Kidney epithelial cell (primary cell): ENCODE measurements around the gene PRKCA. TPM values are rescaled to one million over a fixed set of nuclear protein-coding genes. Genes with fewer than 3 reads are reported as not detected.

Source experiments
- DNase-seq: peaks from one replicate; pipeline ENCODE4 v3.0.0-alpha.2; 2010; ENCODE audit warnings: low read depth
- H3K27me3 ChIP-seq: 2 replicates; pipeline ENCODE4 v1.6.0; 2011; ENCODE audit warnings: low read length; ENCODE audit not compliant: control insufficient read depth, insufficient read depth
- H3K36me3 ChIP-seq: 2 replicates; pipeline ENCODE4 v1.5.1; 2011; ENCODE audit warnings: low read length; ENCODE audit not compliant: control insufficient read depth, insufficient read depth
- H3K4me3 ChIP-seq: 2 replicates; pipeline ENCODE4 v1.5.1; 2011; ENCODE audit warnings: low read depth, mild to moderate bottlenecking, control low read depth, low read length
- total RNA-seq: library from RNA; depleted of rRNA; stranded (reverse); fragments of >200 nt; gene quantifications from 2 replicates; pipeline ENCODE4 v1.2.3, GENCODE V29; 2015
- TF ChIP-seq, protein P1 (sequence below): IDR thresholded peaks from 2 replicates; pipeline ENCODE4 v1.5.1; 2011; ENCODE audit warnings: mild to moderate bottlenecking, moderate library complexity, low read length, control low read depth, inconsistent platforms; ENCODE audit not compliant: insufficient read depth, poor library complexity, severe bottlenecking

PRKCA gene
- total RNA-seq, 1 donor from 2014 or later: 5.7 TPM

DNA sequence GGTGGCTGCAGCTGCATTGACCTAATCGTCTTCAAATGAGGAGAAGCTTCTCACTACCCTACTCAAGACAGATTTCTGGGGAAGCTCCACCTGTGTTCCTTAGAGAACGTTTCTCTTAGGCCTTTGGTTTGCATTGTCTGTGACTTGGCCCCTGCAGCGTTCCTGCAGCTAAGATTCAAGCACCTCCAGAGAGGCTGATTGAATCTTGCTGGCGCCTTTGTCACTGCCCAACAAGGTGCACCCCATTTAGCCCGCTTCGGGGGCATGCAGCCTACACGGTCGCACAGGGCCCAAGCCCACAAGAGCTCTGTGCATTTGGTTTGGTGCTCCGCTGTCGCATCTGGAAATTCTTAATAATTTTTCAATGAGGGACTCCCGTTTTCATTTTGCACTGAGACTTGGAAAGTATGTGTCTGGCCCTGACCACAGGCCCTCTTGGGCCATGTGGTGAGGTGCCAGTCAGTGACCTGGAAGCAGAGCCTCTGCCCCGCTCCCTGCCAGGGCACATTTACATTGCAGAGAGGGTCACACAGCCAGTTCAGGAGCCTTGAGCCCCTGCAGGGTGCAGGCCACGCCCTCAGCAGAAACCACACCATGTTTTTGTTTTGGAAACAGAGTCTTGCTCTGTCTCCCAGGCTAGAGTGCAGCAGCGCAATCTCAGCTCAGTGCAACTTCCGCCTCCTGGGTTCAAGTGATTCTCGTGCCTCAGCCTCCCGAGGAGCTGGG, 481.4 kb downstream of the PRKCA start:
- DNase-seq: no peak
- no peaks in the 10 kb centered on the region for H3K27me3 ChIP-seq
- H3K4me3 ChIP-seq: no peak overlapping the region
- TF ChIP-seq, protein P1, sequence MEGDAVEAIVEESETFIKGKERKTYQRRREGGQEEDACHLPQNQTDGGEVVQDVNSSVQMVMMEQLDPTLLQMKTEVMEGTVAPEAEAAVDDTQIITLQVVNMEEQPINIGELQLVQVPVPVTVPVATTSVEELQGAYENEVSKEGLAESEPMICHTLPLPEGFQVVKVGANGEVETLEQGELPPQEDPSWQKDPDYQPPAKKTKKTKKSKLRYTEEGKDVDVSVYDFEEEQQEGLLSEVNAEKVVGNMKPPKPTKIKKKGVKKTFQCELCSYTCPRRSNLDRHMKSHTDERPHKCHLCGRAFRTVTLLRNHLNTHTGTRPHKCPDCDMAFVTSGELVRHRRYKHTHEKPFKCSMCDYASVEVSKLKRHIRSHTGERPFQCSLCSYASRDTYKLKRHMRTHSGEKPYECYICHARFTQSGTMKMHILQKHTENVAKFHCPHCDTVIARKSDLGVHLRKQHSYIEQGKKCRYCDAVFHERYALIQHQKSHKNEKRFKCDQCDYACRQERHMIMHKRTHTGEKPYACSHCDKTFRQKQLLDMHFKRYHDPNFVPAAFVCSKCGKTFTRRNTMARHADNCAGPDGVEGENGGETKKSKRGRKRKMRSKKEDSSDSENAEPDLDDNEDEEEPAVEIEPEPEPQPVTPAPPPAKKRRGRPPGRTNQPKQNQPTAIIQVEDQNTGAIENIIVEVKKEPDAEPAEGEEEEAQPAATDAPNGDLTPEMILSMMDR: no peak
- no peaks in the 10 kb centered on the region for H3K36me3 ChIP-seq

DNA sequence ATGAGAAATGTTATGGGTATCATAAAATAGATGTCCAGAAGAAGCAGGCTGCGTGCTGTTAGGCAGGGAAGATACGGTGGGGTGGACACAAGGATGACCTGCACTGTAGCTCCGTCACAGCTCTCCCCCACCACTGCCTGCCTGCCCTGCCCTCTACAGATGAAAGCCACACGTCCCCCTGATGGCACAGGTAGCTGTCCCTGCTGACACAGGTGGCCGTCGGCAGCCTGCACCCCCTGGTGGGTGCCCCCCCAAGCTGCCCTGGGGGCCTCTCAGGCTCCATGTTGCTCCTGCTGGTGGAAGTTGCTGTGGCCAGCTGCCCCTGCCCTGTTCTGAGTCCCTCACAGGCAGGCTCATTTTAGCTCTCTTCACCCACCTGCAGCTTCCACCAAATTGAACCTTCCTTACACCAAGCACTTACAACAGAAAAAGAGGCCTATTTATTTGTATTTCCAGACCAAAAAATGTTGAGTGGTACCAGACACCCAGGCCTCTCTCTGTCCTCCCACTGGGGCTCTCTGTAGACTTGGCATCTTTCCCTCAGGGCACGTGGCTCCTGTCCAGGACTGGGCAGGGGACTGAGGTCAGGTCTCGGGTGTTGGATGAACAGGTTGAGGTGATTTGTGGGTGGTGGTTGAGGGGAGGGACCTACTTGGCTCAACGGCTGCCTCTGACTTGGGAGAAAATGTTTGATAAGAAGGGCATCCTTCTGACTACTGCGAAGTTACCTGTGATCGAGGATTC, 482.4 kb downstream of the PRKCA start:
- no peak for DNase-seq
- H3K4me3 ChIP-seq: no peak overlapping the region
- H3K27me3 ChIP-seq: no peaks in the 10 kb centered on the region
- TF ChIP-seq, protein P1: no peak
- no peaks in the 10 kb centered on the region for H3K36me3 ChIP-seq

DNA sequence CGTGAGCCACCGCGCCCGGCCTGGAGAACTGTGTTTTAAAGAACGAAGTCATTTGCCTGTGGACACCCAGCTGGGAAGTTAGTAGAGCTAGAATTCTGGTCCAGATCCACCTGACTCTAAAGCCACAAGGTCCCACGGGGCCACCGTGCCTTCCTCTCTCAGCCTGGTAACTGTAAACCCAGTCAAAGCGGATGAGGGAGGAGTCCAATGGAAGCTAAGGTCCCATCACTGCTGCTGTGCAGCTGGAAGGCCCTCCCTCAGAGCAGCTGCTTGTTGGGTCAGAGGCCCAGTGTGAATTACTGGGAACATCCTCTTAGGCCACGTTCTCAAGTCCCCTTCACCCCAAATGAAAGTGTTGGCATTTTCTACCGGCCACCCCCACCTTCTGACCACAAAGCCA, 483.7 kb downstream of the PRKCA start:
- Histone ChIP-seq H3K27me3 (no peaks in the 10 kb centered on the region), H3K36me3 (no peaks in the 10 kb centered on the region), H3K4me3 (no peak overlapping the region)
- DNase-seq: no peak
- TF ChIP-seq, protein P1: no peak

DNA sequence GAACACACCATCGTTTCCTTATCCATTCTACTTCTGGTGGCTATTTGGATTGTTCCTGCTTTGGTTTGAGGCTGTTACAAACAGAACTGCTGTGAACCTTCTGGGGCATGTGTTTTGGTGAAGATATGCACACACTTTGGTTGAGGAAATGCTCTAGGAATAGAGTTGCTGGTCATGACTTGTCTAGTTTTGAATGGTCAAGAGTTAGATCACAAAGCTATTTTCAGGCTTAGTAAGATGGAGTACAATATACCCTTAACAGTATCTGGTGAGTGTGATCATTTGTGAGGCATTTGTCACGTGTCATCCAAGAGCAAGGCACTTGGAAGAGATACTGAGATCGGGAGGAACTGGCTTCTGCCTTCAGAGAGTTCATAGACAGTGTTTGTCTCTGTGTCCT, 485.5 kb downstream of the PRKCA start:
- Histone ChIP-seq H3K36me3 (no peaks in the 10 kb centered on the region), H3K4me3 (no peak overlapping the region), H3K27me3 (no peaks in the 10 kb centered on the region)
- TF ChIP-seq, protein P1: no peak
- no peak for DNase-seq

DNA sequence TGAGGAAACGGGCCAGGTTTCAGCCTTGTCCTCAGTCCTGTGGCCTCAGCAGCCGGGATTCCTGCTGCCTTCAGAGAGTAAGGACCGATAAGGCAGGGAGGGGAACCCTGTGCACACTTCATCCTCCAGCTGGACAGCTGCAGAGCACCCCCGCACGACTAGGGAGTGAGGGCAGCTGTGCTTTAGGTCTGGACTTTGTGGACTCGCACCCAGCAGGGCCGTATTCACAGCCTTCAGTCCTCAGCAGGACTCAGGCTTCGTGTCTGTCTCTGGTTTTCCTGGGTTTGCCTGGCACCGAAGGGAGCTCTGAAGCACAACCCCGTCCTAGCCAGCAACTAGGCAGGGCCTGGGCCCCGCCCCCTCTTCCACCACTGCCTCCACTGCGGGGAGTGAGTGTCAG, 486.7 kb downstream of the PRKCA start:
- H3K27me3 ChIP-seq: no peaks in the 10 kb centered on the region
- H3K4me3 ChIP-seq: no peak overlapping the region
- no peaks in the 10 kb centered on the region for H3K36me3 ChIP-seq
- no peak for DNase-seq
- TF ChIP-seq, protein P1: no peak
